Measurements from ENCODE around the gene CISTR.
A peak's percentile ranks its signal among the peaks of the same experiment; 100 is the strongest.
"Not testable (repeated sequence)": the region's sequence is repeated elsewhere in the genome, so short reads cannot be mapped to it uniquely, and the experiment has no call there.

CISTR gene

DNA sequence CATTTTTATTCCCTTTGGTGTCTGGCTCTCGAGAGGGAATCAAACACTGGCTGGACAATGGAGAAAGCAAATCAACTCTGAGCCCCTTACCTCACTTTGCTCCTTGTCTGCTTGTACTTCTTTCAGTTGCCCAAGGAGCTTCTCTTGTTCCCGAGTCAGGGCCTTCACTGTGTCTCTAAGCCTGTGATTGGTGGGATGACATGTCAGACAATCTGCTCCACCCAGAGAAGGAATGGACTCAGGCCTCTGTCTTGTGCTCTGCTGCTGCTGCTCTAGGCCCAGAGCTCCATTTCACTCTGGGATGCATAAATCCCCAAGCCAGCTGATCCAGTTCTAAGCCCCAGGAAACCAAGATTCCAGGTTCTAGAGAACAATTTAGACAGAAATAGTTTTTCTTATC is 32.1 kb downstream of the CISTR start:
- no peak for DNase-seq (ENCODE audit: low read depth in 2 of 2)

GRCh38 chr12:53718567-53718966 is 33.2 kb downstream of the CISTR start:
- DNase-seq (ENCODE audit: low read depth in 2 of 2): not testable (repeated sequence)

- no peak for DNase-seq (ENCODE audit: low read depth in 2 of 2)
These were observed 34.5 kb downstream of the CISTR start for GRCh38 chr12:53717319-53717718.

- no peak for DNase-seq (ENCODE audit: low read depth in 2 of 2)
These were observed 37.8 kb downstream of the CISTR start for GRCh38 chr12:53714004-53714403.

GRCh38 chr12:53713516-53713915 is 38.3 kb downstream of the CISTR start:
- DNase-seq (ENCODE audit: low read depth in 2 of 2): no peak

- no peak for DNase-seq (ENCODE audit: low read depth in 2 of 2)
These were observed 39.6 kb downstream of the CISTR start for GRCh38 chr12:53712059-53712643.

DNA sequence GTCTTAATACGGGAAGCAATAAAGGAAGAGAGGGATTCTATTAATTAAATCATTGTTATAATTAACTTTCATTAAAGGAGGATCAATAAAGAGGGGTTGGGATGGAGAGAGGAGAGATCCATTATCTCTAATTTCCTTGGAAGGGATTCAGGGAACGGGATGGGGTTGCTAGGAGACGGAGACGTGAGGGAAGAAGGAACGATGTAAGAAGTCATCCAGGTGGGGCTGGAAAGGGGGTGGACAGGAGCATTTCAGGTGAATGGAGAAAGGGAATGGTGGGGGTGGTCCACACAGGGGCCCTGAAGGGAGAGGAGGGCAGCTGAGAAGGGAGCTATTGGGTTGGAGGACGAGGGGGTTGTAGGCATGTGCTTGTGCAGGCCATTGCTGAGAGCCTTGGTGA is 41.7 kb downstream of the CISTR start:
- DNase-seq (ENCODE audit: low read depth in 2 of 2): no peak

- DNase-seq (ENCODE audit: low read depth in 2 of 2): no peak
These were observed 42.1 kb downstream of the CISTR start for GRCh38 chr12:53709671-53710070.

DNA sequence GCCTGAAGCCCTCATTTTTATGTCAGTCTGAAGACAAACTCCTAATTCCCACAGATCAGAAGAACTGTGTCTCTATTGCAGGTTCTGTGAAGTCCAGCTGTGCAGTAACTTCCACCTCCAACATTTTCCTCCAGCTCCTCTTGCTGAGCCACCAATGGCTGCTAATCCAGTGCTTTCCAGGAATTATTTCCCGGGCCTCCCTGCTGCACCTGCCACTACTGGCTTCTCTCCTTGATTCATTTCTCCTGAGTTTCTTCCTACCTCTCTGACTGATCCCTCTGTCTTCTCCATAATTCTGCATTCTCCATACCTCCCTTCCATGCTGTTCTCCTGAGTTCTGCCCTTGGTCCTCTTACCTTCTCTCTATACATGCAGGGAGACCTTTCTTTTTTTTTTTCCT is 45.7 kb downstream of the CISTR start:
- DNase-seq (ENCODE audit: low read depth in 2 of 2): no peak

- peak; percentile 45 to 56 for DNase-seq (ENCODE audit: low read depth in 2 of 2)
These were observed 48.0 kb downstream of the CISTR start for GRCh38 chr12:53703756-53704155.

DNA sequence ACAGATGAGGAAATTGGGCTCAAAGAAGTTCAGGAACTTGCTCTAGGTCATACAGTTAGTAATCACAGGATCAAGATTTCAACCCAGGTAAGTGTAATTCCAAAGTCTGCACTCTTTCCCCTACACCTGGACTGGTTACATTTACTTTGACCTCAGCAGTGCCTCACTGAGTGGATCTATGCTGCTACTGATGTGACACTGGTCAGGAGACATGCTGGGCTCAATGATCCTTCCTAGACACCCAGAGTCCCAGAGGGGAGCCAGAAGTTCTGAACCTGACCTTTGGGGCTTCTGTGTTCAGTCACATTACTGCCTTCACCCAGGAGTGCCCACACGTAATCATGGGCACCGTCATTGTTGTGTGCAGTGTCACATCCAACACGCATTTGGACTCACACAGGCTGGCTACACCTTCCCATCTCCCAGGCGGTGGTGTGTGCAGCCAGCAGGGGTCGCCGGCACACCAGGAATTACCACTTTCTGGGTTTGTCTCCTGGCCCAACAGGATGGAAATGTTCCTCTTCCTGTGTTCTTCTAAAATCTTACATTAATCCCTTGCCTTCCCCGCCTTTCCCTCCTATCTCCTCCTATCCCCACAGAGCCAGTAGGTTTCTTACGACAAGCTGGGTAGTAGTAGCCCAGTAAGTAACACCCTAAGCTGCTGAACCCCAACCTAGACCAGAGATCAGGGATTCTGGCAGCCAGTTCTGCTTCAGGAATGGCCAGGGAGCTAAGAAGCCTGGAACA is 50.1 kb downstream of the CISTR start:
- DNase-seq (ENCODE audit: low read depth in 2 of 2): no peak

- DNase-seq (ENCODE audit: low read depth in 2 of 2): no peak
These were observed 51.2 kb downstream of the CISTR start for GRCh38 chr12:53700567-53700966.

- DNase-seq (ENCODE audit: low read depth in 2 of 2): no peak
These were observed 52.1 kb downstream of the CISTR start for GRCh38 chr12:53699678-53700025.

- DNase-seq (ENCODE audit: low read depth in 2 of 2): no peak
These were observed 52.7 kb downstream of the CISTR start for GRCh38 chr12:53698948-53699677.

DNA sequence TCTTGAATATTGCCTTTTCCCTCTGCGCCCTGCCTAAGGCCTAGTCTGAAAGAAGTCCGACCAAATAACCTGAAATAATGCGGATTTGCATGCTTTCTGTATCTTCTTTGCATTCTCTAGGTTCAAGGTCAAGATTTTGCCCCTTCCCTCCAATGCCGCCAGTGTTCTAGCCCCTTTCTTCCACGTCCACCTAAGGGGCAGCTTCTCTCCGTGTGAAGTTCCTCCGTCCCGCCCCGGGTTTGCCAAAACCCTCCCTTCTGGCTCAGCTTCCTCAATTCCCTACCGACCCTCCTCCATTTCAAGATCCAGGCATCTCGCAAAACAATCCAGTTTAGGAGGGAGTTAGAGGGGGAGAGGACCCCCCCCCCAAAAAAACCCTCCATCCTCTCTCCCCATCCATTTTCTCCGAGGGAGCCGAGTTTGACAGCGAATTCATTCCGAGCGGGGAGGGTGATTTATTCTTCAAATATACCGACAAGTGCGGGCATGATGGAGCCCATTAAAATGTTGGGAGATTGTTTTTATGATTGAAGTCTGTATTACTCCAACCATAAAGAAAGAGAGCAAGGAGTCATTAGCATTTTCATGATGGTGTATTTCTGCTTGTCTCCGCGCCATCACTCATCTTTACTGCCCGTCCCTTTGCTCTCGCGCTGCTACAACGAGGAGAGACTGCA is 55.0 kb downstream of the CISTR start:
- DNase-seq (ENCODE audit: low read depth in 2 of 2): no peak

Measured in fibroblast of skin of left biceps (primary cell).